GM23248 (cell line): Measurements from ENCODE around the gene PODN. TPM values are rescaled to one million over a fixed set of nuclear protein-coding genes. Genes with fewer than 3 reads are reported as not detected.

Source experiments
- DNase-seq: peaks from one replicate; pipeline ENCODE4 v3.0.0-alpha.2; 2015
- H2AFZ ChIP-seq: fragments of 200-600 bp; sonication (generic); 2 replicates; pipeline ENCODE4 v1.6.1; 2016; ENCODE audit warnings: antibody characterized with exemption
- H3F3A ChIP-seq: fragments of 200-600 bp; sonication (generic); 2 replicates; pipeline ENCODE4 v1.6.1; 2016; ENCODE audit warnings: mild to moderate bottlenecking, antibody characterized with exemption, mixed run types; ENCODE audit not compliant: insufficient read depth
- H3K27ac ChIP-seq: fragments of 200-600 bp; sonication (generic); 2 replicates; pipeline ENCODE4 v1.5.1; 2016; ENCODE audit warnings: mild to moderate bottlenecking
- H3K27me3 ChIP-seq: fragments of 200-600 bp; sonication (generic); replicated peaks from 2 replicates; pipeline ENCODE4 v1.6.1; 2016; ENCODE audit warnings: mild to moderate bottlenecking; ENCODE audit not compliant: insufficient read depth
- H3K36me3 ChIP-seq: fragments of 200-600 bp; sonication (generic); 2 replicates; pipeline ENCODE4 v1.6.1; 2016; ENCODE audit warnings: low read depth, mild to moderate bottlenecking
- H3K4me1 ChIP-seq: fragments of 200-600 bp; sonication (generic); 2 replicates; pipeline ENCODE4 v1.6.1; 2016; ENCODE audit warnings: mild to moderate bottlenecking; ENCODE audit not compliant: insufficient read depth
- H3K4me2 ChIP-seq: fragments of 200-600 bp; sonication (generic); one replicate; pipeline ENCODE4 v1.6.1; 2016; ENCODE audit warnings: mild to moderate bottlenecking; ENCODE audit not compliant: unreplicated experiment
- H3K4me3 ChIP-seq: fragments of 200-600 bp; sonication (generic); 2 replicates; pipeline ENCODE4 v1.5.1; 2016; ENCODE audit warnings: mild to moderate bottlenecking
- H3K79me2 ChIP-seq: fragments of 200-600 bp; sonication (generic); 2 replicates; pipeline ENCODE4 v1.6.1; 2016; ENCODE audit warnings: mild to moderate bottlenecking; ENCODE audit not compliant: insufficient read depth
- H3K9ac ChIP-seq: fragments of 200-600 bp; sonication (generic); 2 replicates; pipeline ENCODE4 v1.6.1; 2016; ENCODE audit warnings: mild to moderate bottlenecking
- H3K9me2 ChIP-seq: fragments of 200-600 bp; sonication (generic); 2 replicates; pipeline ENCODE4 v1.6.1; 2016; ENCODE audit warnings: mixed run types, mild to moderate bottlenecking, moderate library complexity; ENCODE audit not compliant: insufficient read depth
- H3K9me3 ChIP-seq: fragments of 200-600 bp; sonication (generic); one replicate; pipeline ENCODE4 v1.6.1; 2017; ENCODE audit warnings: low read depth
- H4K20me1 ChIP-seq: fragments of 200-600 bp; sonication (generic); 2 replicates; pipeline ENCODE4 v1.6.0; 2016; ENCODE audit not compliant: insufficient read depth
- EZH2 ChIP-seq: fragments of 200-600 bp; sonication (generic); IDR thresholded peaks from 2 replicates; pipeline ENCODE4 v1.6.1; 2018; ENCODE audit warnings: antibody characterized with exemption, mild to moderate bottlenecking; ENCODE audit not compliant: insufficient read depth, poor library complexity, severe bottlenecking
- EZH2phosphoT487 ChIP-seq: fragments of 200-600 bp; sonication (generic); IDR thresholded peaks from 2 replicates; pipeline ENCODE4 v1.6.1; 2018; ENCODE audit warnings: antibody characterized with exemption, moderate library complexity, mild to moderate bottlenecking, low read depth; ENCODE audit not compliant: insufficient read depth
- WGBS, 2 experiments: methylation state at CpG; one replicate each; pipeline ENCODE4 v1.1.6; 2015 to 2017; ENCODE audit warnings: low lambda C conversion rate in 2 of 2, low coverage in 1 of 2; ENCODE audit errors: missing lambda C conversion rate in 2 of 2; 5-methylcytosine and 5-hydroxymethylcytosine counted together
- in situ Hi-C: fragments of 300-500 bp; cut with MboI; formaldehyde crosslinking; loops from 2 replicates; pipeline ENCODE4 v1.15.0; 2020
- polyA plus RNA-seq: library from polyadenylated mRNA; unstranded; fragments of >200 nt; fragmentation: Nextera tagmentation; extraction: Ambion mirVana; gene quantifications from 2 replicates; pipeline ENCODE4 v1.2.1, GENCODE V29; 2016
- total RNA-seq: library from RNA; depleted of rRNA; stranded (reverse); fragments of >200 nt; shearing (Covaris generic); gene quantifications from 2 replicates; pipeline ENCODE4 v1.2.3, GENCODE V29; 2014

PODN gene
- total and polyA plus RNA-seq, 2 experiments from 2014 or later, result 54.8 to 71.6 TPM

DNA sequence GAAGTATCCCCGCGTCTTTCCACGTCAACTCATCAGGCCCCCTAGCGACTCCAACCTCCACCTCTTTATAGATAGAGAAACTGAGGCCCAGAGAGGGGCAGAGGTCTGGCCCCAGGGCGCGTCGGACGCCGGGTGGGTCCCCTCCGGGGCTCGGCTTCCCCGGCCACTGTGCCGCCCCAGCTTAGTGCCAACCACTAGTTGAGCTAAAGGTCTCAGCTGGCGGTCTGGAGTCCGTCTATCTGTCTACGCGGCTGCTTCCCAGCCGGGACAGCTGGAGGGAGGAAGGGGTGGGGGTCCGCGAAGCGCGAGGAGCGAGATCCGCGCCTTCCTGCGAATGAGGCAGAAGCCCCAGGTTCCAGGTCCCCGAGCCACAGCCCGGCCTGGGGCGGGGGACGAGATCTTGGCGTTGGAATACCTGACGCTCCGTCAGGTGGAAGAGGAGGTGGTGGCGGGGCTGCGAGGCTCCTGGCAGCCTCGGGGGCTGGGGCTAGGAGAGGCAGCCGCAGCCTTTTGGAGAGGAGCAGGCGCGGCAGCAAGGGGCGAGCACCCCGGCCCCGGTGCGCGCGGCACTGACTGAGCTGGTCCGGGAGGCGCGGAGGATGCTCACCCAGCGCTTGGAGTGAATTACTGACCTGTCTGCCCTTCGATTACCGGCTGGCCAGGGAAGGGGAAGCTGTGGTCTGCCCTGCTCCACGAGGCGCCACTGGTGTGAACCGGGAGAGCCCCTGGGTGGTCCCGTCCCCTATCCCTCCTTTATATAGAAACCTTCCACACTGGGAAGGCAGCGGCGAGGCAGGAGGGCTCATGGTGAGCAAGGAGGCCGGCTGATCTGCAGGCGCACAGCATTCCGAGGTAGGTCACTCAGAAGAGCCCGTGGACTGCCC, 937 bp downstream of the PODN start:
- no peak overlapping the region for H3K27ac ChIP-seq
- no peaks in the 10 kb centered on the region for H3K9me2 ChIP-seq
- in situ Hi-C loops, result no loop called here
- H3K9me3 ChIP-seq, result no peaks in the 10 kb centered on the region
- H3K36me3 ChIP-seq, result no peaks in the 10 kb centered on the region
- peak overlapping the region; percentile 81 for H3K4me3 ChIP-seq
- peak; percentile 45 for DNase-seq
- no peaks in the 10 kb centered on the region for H4K20me1 ChIP-seq
- TF ChIP-seq EZH2phosphoT487 (no peak), EZH2 (no peak)
- peak overlapping the region; percentile 79 for H3K9ac ChIP-seq
- H3K79me2 ChIP-seq, result no peaks in the 10 kb centered on the region
- H2AFZ ChIP-seq, result peak overlapping the region; percentile 66
- H3K27me3 ChIP-seq, result no peaks in the 10 kb centered on the region
- peak overlapping the region; percentile 85 for H3K4me2 ChIP-seq
- H3F3A ChIP-seq, result peaks cover 23% of the 10 kb centered on the region
- 16 to 22% methylated on average over 51 to 60 of the region's 61 CpGs for WGBS, 2 experiments
- peaks cover 23% of the 10 kb centered on the region for H3K4me1 ChIP-seq

DNA sequence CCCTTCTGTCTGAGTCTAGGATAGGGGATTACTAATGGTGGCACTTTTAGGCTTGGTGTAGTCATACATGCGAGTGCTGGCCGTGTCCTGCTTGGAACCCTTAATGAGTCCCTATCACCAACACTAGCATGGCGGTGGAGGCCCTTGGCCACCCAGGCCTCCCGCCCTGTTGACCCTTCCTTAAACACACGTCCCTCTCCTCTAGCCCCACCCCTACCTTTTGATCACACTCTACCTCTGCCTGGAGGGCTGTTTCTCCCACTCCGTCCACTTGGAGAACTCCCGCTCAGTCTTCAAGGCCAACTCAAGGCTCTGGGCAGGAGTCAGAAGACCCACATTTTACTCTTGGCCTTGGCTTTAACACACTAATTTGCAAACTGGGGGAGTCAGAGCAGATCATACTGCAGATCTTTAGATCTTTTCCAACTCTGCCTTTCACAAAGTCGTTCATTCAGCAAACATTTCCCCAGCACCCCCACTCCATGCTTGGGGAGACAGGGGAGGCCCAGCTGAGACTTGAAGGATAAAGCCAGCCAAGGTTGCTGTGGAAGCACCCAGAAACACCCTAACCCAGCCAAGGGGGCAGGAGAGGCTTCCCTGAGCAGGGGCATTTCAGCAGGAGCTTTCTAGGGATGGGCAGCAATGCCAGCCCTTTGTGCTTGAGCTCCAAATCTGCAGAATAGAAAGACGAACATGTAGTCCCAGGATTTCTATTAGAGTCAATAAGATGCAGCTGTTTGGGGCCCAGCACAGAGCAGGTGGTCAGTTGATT, 1.9 kb downstream of the PODN start:
- no peak overlapping the region for H3K27ac ChIP-seq
- H3K9me3 ChIP-seq, result no peaks in the 10 kb centered on the region
- H3K9me2 ChIP-seq, result no peaks in the 10 kb centered on the region
- H3F3A ChIP-seq, result peaks cover 23% of the 10 kb centered on the region
- peaks cover 23% of the 10 kb centered on the region for H3K4me1 ChIP-seq
- H3K4me2 ChIP-seq, result no peak overlapping the region
- no peaks in the 10 kb centered on the region for H3K36me3 ChIP-seq
- no peaks in the 10 kb centered on the region for H4K20me1 ChIP-seq
- no peak overlapping the region for H3K9ac ChIP-seq
- no peak overlapping the region for H2AFZ ChIP-seq
- in situ Hi-C loops, result no loop called here
- no peak overlapping the region for H3K4me3 ChIP-seq
- H3K79me2 ChIP-seq, result no peaks in the 10 kb centered on the region
- no peak for DNase-seq
- TF ChIP-seq EZH2 (no peak), EZH2phosphoT487 (no peak)
- 94% methylated on average over 9 of the region's 9 CpGs for WGBS, 2 experiments
- H3K27me3 ChIP-seq, result no peaks in the 10 kb centered on the region

DNA sequence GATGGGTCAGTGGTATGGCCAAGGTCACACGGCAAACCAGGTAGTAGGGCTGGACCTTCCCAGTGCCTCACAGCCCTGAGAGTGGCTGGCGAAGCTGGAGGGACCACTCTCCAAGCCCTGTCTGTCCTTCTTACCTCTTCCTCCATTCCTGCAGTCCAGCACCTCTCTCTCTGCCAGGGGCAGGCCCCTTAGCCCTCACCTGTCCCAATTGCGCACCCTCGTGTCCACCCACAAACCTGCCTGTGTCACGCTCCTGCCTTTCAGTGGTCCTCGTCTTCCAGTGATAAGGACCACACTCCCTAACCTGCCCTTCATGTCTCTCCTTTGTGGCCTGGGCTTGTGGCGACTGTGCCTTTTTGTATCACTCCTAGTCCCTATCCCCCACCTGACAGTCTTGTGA, 3.4 kb downstream of the PODN start:
- no peaks in the 10 kb centered on the region for H3K9me3 ChIP-seq
- H3K9me2 ChIP-seq, result no peaks in the 10 kb centered on the region
- H3F3A ChIP-seq, result peaks cover 8% of the 10 kb centered on the region
- H4K20me1 ChIP-seq, result no peaks in the 10 kb centered on the region
- peaks cover 12% of the 10 kb centered on the region for H3K4me1 ChIP-seq
- TF ChIP-seq EZH2, result no peak
- TF ChIP-seq EZH2phosphoT487, result no peak
- H3K79me2 ChIP-seq, result no peaks in the 10 kb centered on the region
- 95% methylated on average over 7 of the region's 7 CpGs for WGBS, 2 experiments
- in situ Hi-C loops, result no loop called here
- H3K4me2 ChIP-seq, result no peak overlapping the region
- no peak overlapping the region for H3K9ac ChIP-seq
- no peak overlapping the region for H2AFZ ChIP-seq
- DNase-seq, result no peak
- H3K4me3 ChIP-seq, result no peak overlapping the region
- no peak overlapping the region for H3K27ac ChIP-seq
- no peaks in the 10 kb centered on the region for H3K36me3 ChIP-seq
- no peaks in the 10 kb centered on the region for H3K27me3 ChIP-seq

DNA sequence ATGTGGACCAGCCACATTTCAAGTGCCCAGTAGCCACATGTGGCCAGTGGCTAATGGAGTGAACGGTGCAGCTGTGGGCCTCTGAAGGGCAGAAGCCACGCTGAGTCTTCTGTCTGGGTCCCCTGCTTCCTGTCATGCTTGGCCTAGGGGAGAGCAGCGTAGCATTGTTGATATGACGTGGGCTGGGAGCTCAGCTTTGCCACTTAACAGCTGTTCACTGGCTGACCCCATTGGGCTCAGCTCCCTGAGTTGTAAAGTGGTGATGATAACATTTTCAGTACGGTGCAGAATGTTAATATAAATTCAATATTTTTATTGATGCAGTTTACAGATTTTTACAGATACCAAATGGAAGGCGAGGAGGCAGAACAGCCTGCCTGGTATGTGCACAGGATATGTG, 4.5 kb downstream of the PODN start:
- 71 to 72% methylated on average over 6 of the region's 6 CpGs for WGBS, 2 experiments
- Histone ChIP-seq H3K9me3 (no peaks in the 10 kb centered on the region), H3K27ac (no peak overlapping the region), H3F3A (no peaks in the 10 kb centered on the region), H3K4me2 (no peak overlapping the region), H2AFZ (no peak overlapping the region), H3K9ac (no peak overlapping the region), H3K4me1 (peaks cover 1% of the 10 kb centered on the region), H3K9me2 (no peaks in the 10 kb centered on the region), H3K36me3 (no peaks in the 10 kb centered on the region), H3K27me3 (no peaks in the 10 kb centered on the region), H4K20me1 (no peaks in the 10 kb centered on the region), H3K79me2 (no peaks in the 10 kb centered on the region), H3K4me3 (no peak overlapping the region)
- no peak for DNase-seq
- TF ChIP-seq EZH2, result no peak
- in situ Hi-C loops, result no loop called here
